H4 (cell line): Measurements from ENCODE around the gene SYCP2. TPM values are rescaled to one million over a fixed set of nuclear protein-coding genes. Genes with fewer than 3 reads are reported as not detected.

Source experiments
- DNase-seq: peaks from one replicate; pipeline ENCODE4 v3.0.0-alpha.2; 2015; ENCODE audit warnings: low spot score
- total RNA-seq: library from RNA; depleted of rRNA; stranded (reverse); fragments of >200 nt; shearing (Covaris generic); gene quantifications from 2 replicates; pipeline ENCODE4 v1.2.3, GENCODE V29; 2014; rRNA removed

SYCP2 gene
- total RNA-seq, 1 experiment from 2014 or later = 2.1 TPM

DNA sequence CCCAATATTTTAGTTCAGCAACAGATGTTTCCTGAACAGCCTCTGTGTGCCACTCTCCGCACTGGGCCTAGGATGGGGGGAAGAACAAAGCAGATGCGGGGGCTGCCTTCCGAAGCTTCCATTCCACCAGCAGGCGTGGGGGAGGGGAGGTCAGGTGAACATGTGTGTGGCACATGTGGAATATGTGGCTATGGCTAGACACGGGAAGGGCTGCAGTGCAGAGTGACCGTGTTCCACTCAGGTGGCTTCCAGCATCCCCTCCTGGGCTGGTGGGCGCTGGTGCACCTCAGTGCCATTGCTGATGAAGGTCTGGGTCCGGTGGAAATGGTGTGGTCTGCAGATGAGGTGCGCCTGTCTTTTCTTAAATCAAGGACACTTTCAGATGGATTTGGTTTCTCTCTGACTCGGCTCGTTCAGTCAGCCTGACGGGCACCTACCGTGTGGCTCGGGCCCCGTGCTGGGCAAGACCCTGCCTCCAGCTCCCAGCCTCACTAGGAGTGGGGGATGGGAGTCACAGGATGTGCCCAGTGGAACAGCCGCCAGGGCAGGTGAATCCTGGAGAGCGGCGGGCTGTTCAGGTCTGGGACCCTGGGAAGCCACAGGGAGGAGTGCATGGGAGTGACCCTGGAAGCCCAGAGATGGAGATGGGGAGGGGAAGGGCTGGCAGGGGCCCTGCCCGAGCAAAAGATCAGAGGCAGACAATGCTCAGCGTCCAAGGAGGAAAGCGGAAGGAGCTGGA, 111.0 kb downstream of the SYCP2 start:
- no peak for DNase-seq

GRCh38 chr20:59821788-59822187, 111.6 kb downstream of the SYCP2 start:
- DNase-seq = no peak

GRCh38 chr20:59821201-59821600, 112.2 kb downstream of the SYCP2 start:
- DNase-seq = no peak

GRCh38 chr20:59820204-59821041, 113.0 kb downstream of the SYCP2 start:
- no peak for DNase-seq

- DNase-seq = no peak
Measured at GRCh38 chr20:59819496-59820203, 113.8 kb downstream of the SYCP2 start.

DNA sequence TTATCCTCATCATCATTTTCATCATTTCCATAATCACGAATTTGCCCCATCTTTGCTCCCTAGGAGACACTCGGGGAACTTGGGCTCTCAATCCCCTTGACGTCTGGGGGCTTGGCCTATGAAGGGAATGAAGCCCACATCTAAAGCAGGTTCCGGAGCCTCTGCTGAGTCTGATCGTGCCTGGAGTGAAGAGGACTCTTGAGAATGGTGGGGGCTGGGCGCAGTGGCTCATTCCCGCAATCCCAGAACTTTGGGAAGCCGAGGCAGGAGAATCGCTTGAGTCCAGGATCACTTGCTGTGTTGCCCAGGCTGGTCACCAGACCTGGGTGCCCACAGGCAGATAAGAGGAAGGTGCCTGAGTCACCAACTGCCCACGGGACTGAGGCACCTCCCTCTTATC, 114.5 kb downstream of the SYCP2 start:
- DNase-seq = no peak

DNA sequence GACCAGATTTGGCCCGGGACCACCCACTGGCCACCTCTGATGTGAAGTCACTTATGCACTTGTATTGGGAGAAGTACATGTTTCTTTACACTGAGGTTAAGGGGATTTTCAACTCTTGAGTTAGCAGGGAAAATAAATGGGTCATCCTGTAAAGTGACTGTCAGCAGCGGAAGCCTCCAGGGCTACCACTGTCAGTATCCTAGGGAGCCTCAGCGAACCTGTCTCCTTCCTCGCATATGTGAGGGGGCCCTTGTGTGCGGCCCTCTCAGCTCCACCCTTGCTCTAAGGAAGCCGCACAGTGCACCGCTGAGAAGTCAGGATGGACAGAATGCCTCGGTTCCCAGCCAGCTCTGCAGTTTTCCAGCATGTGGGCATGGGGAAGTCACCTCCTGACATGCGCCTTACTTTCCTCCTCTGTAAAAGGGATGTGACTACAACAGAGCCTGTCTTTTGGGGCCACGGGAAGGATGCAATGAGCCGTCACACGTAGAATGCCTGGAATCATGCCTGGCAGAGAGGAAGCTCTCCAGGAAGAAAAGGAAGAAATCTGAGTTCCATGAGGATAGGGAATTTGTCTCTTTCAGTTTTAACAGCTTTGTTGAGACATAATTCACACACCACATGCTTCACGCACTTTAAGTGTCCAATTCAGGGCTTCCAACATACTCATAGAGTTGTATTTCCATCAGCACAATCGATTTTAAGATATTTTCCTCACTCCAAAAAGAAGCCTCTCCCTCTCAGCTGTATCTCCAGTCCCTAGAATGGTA, 115.4 kb downstream of the SYCP2 start:
- DNase-seq = no peak

DNA sequence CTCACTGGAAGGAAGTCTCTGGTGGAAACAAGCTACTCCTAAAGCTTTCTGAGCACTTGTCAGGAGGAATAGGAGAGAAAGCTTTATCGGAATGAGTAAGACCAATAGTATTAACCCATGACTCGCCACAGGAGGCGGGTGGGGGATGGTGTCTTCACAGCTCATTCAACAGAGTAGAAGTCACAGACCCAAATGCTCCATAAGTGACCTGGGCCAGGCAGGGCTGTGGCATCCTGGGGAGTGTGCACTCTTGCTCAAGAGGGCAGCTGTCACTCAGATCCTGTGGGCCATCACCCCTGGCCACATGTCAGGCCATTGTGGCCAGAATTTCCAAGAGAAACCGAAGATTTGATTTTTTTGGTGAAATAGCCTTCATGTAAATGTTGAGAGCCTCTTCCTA, 116.0 kb downstream of the SYCP2 start:
- no peak for DNase-seq

GRCh38 chr20:59816146-59816738, 117.2 kb downstream of the SYCP2 start:
- no peak for DNase-seq

- DNase-seq = no peak
Measured at GRCh38 chr20:59814840-59815340, 118.5 kb downstream of the SYCP2 start.

GRCh38 chr20:59813948-59814839, 119.2 kb downstream of the SYCP2 start:
- DNase-seq = no peak

Other genes starting within 250 kb of the SYCP2 start
- gene PPP1R3D, start 6.7 kb upstream of the SYCP2 start, total RNA-seq = 1.2 and 2.8 TPM in 2 replicates
- gene FAM217B, start 6.8 kb upstream of the SYCP2 start, total RNA-seq = 2.8 and 3.6 TPM in 2 replicates
- 0.21 TPM in 1 of 2 replicates, not detected in the other for gene CDH26, start 24.8 kb upstream of the SYCP2 start, total RNA-seq